Mucosa of descending colon (tissue), 3 donors: ENCODE measurements around the gene MCM9. TPM values are rescaled to one million over a fixed set of nuclear protein-coding genes. Genes with fewer than 3 reads are reported as not detected.

ENCODE experiments used
- ATAC-seq: fragments of 200-7000 bp; cut with Tn5 transposase; one replicate; pipeline ENCODE4 v1.9.1; 2020; ENCODE audit warnings: mild to moderate bottlenecking, moderate library complexity
- DNase-seq, 3 donors: peaks; one replicate each; pipeline ENCODE4 v3.0.0-alpha.2; 2020
- H3K36me3 ChIP-seq: fragments of 200-600 bp; one replicate; pipeline ENCODE4 v1.8.0; 2021; ENCODE audit warnings: low read depth, mild to moderate bottlenecking
- H3K4me1 ChIP-seq: fragments of 200-600 bp; one replicate; pipeline ENCODE4 v1.8.0; 2021; ENCODE audit warnings: low read depth, mild to moderate bottlenecking
- H3K4me3 ChIP-seq: fragments of 200-600 bp; one replicate; pipeline ENCODE4 v1.8.0; 2021; ENCODE audit warnings: mild to moderate bottlenecking
- H3K9me3 ChIP-seq: fragments of 200-600 bp; one replicate; pipeline ENCODE4 v1.8.0; 2021; ENCODE audit warnings: mild to moderate bottlenecking
- intact Hi-C, 2 donors: fragments of 100-400 bp; cut with DNase I in 1 of 2; cut with micrococcal nuclease in 1 of 2; formaldehyde crosslinking; loops; one replicate each; pipeline versions ENCODE4 v1.11.0 to v1.11.1; 2022; cut with DNase I, micrococcal nuclease
- total RNA-seq, 3 donors: library from RNA; stranded (reverse); fragmentation: NEBNext Ultra II Directional in 2 of 3; extraction: Animal tissue kit (Norgen Biotek cat#: 25700) in 2 of 3; gene quantifications; one replicate each; pipeline versions ENCODE4 v1.2.1 to v1.2.4, GENCODE V29; 2021 to 2023
- TF ChIP-seq, protein P1 (sequence below): fragments of 200-600 bp; IDR thresholded peaks from one replicate; pipeline ENCODE4 v1.8.0; 2022; ENCODE audit warnings: antibody characterized with exemption, mild to moderate bottlenecking
- donor health status: DM: no; HTN: no; CAD: no; lungs with moderate emphysema.
- donor health status: DM: no; HTN: no; CAD: no.
- donor health status: DM: no; HTN: yes; CAD: no.

MCM9 gene
- total RNA-seq, 3 donors from 2014 or later: 15.7 to 26.3 (median 20.9) TPM

DNA sequence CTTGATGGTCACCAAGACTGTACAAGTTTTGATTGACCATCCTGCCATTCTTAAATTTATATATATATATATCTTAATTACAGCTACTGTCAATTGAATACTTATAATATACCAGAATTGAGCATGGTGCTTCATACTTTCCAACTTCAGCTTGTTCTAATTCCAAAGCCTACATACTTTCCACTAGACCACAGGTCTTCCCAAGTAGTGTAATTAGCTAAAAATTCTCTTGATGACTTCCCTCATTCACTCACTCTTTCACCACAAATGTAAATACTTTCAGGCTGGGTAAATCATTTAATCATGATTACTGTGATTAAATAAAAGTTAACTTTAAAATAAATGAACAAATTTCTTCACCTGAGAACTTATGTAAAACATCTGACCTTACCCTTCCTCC, 37.6 kb downstream of the MCM9 start:
- Histone ChIP-seq H3K9me3 (no peaks in the 10 kb centered on the region), H3K36me3 (no peaks in the 10 kb centered on the region), H3K4me3 (no peak overlapping the region), H3K4me1 (peaks cover 12% of the 10 kb centered on the region)
- intact Hi-C loops: no loop called here
- ATAC-seq (no peak), DNase-seq (no peak)
- TF ChIP-seq, protein P1, sequence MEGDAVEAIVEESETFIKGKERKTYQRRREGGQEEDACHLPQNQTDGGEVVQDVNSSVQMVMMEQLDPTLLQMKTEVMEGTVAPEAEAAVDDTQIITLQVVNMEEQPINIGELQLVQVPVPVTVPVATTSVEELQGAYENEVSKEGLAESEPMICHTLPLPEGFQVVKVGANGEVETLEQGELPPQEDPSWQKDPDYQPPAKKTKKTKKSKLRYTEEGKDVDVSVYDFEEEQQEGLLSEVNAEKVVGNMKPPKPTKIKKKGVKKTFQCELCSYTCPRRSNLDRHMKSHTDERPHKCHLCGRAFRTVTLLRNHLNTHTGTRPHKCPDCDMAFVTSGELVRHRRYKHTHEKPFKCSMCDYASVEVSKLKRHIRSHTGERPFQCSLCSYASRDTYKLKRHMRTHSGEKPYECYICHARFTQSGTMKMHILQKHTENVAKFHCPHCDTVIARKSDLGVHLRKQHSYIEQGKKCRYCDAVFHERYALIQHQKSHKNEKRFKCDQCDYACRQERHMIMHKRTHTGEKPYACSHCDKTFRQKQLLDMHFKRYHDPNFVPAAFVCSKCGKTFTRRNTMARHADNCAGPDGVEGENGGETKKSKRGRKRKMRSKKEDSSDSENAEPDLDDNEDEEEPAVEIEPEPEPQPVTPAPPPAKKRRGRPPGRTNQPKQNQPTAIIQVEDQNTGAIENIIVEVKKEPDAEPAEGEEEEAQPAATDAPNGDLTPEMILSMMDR: no peak

DNA sequence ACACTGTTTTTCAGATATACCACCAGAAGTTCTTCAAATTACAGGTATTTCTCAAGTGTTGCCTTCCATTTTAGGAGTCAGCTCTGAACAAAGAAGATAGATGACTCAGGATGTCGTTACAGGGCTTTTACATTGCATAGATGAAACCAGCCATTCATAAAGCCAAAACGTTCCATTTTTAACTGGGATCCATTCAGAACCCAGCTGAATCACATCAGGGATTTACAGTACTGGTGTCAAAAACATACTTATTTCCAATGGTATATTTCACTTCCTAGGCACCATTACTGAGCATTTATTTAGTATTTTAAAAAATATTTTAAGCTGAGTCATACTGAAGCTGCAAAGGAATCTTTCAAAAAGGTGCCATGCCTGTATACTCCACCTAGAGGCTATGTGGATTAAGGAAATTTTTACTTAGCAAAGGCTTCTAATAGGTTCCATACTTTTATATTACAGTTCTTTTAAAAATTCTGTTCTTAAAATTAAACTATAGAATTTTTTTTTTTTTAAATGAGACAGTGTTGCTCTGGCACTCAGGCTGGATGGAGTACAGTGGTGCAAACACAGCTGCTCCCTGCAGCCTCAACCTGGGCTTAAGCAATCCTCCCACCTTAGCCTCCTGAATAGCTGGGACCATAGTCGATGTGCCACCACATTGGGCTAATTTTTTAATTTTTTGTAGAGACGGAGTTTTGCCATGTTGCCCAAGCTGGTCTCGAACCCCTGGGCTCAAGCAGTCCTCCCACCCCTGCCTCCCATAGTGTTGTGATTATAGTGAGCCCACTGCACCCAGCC, 38.4 kb downstream of the MCM9 start:
- TF ChIP-seq, protein P1: peak; percentile 13
- ATAC-seq: no peak
- no peak for DNase-seq
- intact Hi-C loops: no loop called here
- no peak overlapping the region for H3K4me3 ChIP-seq
- peaks cover 17% of the 10 kb centered on the region for H3K4me1 ChIP-seq
- no peaks in the 10 kb centered on the region for H3K36me3 ChIP-seq
- no peaks in the 10 kb centered on the region for H3K9me3 ChIP-seq

DNA sequence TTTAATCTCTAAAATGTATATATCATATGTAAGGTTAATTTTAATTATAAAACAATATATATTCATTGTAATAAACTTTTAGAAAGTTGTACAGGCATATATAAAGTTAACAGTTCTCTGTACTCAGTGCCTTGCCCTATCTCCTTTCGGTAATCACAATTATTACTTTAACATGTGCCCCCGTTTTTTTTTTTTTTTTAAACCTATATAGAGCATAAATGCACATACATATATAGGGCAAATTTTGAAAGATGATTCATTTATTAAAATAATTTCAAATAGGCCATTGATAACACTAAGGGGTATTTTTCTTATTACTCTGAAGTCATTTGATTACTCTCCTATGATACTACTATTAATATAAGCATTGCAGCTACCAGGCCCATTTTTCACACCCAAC, 39.1 kb downstream of the MCM9 start:
- intact Hi-C loops: no loop called here
- H3K4me3 ChIP-seq: no peak overlapping the region

GRCh38 chr6:118895261-118895560, 39.7 kb downstream of the MCM9 start:
- TF ChIP-seq, protein P1: no peak
- Histone ChIP-seq H3K4me3 (peak overlapping the region; percentile 66), H3K36me3 (no peaks in the 10 kb centered on the region), H3K4me1 (peaks cover 11% of the 10 kb centered on the region), H3K9me3 (no peaks in the 10 kb centered on the region)
- ATAC-seq (no peak), DNase-seq (no peak)
- intact Hi-C loops: no loop called here

More for the DNA sequence above, 39.1 kb downstream of the MCM9 start:
- peaks cover 17% of the 10 kb centered on the region for H3K4me1 ChIP-seq
- TF ChIP-seq, protein P1: no peak
- H3K36me3 ChIP-seq: no peaks in the 10 kb centered on the region
- H3K9me3 ChIP-seq: no peaks in the 10 kb centered on the region
- no peak for ATAC-seq
- DNase-seq: no peak

DNA sequence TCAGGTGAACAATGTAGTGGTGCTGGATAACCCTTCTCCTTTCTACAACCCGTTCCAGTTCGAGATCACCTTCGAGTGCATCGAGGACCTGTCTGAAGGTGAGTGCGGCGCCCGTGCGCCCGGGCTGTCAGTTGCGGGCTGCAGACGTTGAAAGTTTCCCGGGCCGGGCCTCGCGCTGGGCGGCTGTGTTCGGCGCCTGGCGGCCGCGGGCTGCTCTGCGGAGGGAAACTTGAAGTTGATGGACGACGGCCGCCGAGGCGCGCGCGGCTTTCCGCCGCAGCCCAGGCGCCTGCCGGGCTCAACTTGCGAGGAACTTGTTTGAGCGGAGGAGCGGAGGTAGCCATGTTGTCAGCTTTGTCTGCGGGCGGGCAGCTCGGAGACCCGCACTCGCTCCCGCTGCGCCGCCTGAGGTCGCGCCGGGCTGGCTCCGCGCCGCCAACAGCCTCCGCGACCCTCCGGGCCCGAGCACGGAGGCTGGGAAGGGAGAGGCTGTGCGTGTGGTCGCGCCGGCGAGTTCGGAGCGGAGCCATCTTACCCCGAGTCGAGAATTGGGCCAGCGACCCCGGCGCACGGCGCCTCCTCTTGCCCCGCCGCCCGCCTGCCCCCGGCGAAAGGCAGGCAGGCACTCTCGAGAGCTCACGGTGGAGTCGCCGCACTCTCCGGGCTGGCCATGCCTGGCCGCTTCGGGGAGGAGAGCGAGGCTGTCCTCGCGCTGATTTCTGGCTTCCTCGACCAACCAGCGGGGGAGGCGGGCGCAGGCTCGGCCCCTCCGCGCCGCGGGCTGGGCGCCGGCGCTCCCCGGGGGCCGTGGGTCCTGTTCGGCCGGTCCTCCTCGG, 40.3 kb downstream of the MCM9 start:
- H3K4me1 ChIP-seq: peaks cover 5% of the 10 kb centered on the region

More for the DNA sequence above, 40.3 kb downstream of the MCM9 start:
- H3K4me3 ChIP-seq: peak overlapping the region; percentile 66
- TF ChIP-seq, protein P1: no peak
- DNase-seq (peak; percentile 66 to 80 (median 79)), ATAC-seq (peak; percentile 63)
- no peaks in the 10 kb centered on the region for H3K36me3 ChIP-seq
- H3K9me3 ChIP-seq: no peaks in the 10 kb centered on the region
- intact Hi-C loops: no loop called here
